Thoracic aorta (tissue), 2 donors: ENCODE data around the gene UPK2. TPM values are rescaled to one million over a fixed set of nuclear protein-coding genes. Genes with fewer than 3 reads are reported as not detected.
"Not testable (repeated sequence)": the region's sequence is repeated elsewhere in the genome, so short reads cannot be mapped to it uniquely, and the experiment has no call there.

Experiments
- ATAC-seq: fragments of 150-250 bp; one replicate; pipeline ENCODE4 v1.8.0; 2017; ENCODE audit warnings: low read depth; ENCODE audit not compliant: insufficient number of reproducible peaks, low FRiP score
- DNase-seq: peaks from one replicate; pipeline ENCODE4 v3.0.0-alpha.2; 2020; ENCODE audit warnings: low spot score
- H3K27ac ChIP-seq, 2 donors: fragments of 200-600 bp; sonication (generic); 1 replicate in 1 of 2; 2 replicates in 1 of 2; pipeline ENCODE4 v1.5.1; 2016; ENCODE audit warnings: mild to moderate bottlenecking in 2 of 2, moderate library complexity in 2 of 2
- H3K27me3 ChIP-seq: fragments of 200-600 bp; sonication (generic); replicated peaks from 2 replicates; pipeline ENCODE4 v1.6.0; 2016; ENCODE audit warnings: mild to moderate bottlenecking; ENCODE audit not compliant: insufficient read depth
- H3K36me3 ChIP-seq: fragments of 200-600 bp; sonication (generic); one replicate; pipeline ENCODE4 v1.5.1; 2016
- H3K4me1 ChIP-seq, 2 donors: fragments of 200-600 bp; sonication (generic); 1 replicate in 1 of 2; 2 replicates in 1 of 2; pipeline versions ENCODE4 v1.5.1 to v1.6.0; 2016; ENCODE audit warnings: low read depth in 2 of 2, mild to moderate bottlenecking in 1 of 2; ENCODE audit not compliant: control insufficient read depth in 1 of 2
- H3K4me3 ChIP-seq: fragments of 200-600 bp; sonication (generic); 2 replicates; pipeline ENCODE4 v1.5.1; 2016; ENCODE audit warnings: mild to moderate bottlenecking
- H3K9me3 ChIP-seq: fragments of 200-600 bp; sonication (generic); 2 replicates; pipeline ENCODE4 v1.5.1; 2016
- total RNA-seq, 2 donors: library from RNA; depleted of rRNA; stranded (reverse); fragments of >200 nt; gene quantifications; one replicate each; pipeline versions ENCODE4 v1.1.0 to v1.2.3, GENCODE V29; 2016
- TF ChIP-seq, protein P1 (sequence below): fragments of 200-600 bp; sonication (generic); IDR thresholded peaks from one replicate; pipeline ENCODE4 v1.5.1; 2019; ENCODE audit warnings: antibody characterized with exemption

Gene UPK2
- total RNA-seq, 2 donors from 2014 or later = not detected

DNA sequence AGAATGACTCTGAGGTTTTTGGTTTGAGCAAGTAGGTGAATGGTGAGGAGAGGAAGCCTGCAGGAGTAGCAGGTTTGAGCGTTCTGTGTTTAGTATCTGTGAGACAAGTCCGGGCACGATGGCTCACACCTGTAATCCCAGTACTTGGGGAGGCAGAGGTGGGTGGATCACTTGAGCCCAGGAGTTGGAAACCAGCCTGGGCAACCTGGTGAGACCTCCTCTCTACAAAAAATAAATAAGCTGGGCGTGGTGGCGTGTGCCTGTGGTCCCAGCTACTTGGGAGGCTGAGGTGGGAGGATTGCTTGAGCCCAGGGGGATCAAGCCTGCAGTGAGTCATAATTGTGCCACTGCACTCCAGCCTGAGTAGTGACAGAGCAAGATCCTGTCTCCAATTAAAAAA lies 32.2 kb downstream of the UPK2 start:
- H3K27me3 ChIP-seq = no peaks in the 10 kb centered on the region
- H3K36me3 ChIP-seq = no peaks in the 10 kb centered on the region
- no peak for DNase-seq
- no peak overlapping the region for H3K27ac ChIP-seq
- H3K4me3 ChIP-seq = no peak overlapping the region
- no peaks in the 10 kb centered on the region for H3K9me3 ChIP-seq
- ATAC-seq = no peak
- no peaks in the 10 kb centered on the region for H3K4me1 ChIP-seq
- TF ChIP-seq, protein P1, sequence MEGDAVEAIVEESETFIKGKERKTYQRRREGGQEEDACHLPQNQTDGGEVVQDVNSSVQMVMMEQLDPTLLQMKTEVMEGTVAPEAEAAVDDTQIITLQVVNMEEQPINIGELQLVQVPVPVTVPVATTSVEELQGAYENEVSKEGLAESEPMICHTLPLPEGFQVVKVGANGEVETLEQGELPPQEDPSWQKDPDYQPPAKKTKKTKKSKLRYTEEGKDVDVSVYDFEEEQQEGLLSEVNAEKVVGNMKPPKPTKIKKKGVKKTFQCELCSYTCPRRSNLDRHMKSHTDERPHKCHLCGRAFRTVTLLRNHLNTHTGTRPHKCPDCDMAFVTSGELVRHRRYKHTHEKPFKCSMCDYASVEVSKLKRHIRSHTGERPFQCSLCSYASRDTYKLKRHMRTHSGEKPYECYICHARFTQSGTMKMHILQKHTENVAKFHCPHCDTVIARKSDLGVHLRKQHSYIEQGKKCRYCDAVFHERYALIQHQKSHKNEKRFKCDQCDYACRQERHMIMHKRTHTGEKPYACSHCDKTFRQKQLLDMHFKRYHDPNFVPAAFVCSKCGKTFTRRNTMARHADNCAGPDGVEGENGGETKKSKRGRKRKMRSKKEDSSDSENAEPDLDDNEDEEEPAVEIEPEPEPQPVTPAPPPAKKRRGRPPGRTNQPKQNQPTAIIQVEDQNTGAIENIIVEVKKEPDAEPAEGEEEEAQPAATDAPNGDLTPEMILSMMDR = no peak

DNA sequence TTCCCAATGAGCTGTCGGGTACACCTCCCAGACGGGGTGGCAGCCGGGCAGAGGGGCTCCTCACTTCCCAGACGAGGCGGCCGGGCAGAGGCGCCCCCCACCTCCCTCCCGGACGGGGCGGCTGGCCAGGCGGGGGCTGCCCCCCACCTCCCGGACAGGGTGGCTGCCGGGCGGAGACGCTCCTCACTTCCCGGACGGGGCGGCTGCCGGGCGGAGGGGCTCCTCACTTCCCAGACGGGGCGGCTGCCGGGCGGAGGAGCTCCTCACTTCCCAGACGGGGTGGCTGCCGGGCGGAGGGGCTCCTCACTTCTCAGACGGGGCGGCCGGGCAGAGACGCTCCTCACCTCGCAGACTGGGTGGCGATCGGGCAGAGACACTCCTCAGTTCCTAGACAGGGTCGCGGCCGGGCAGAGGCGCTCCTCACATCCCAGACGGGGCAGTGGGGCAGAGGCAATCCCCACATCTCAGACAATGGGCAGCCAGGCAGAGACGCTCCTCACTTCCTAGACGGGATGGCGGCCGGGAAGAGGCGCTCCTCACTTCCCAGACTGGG lies 35.5 kb downstream of the UPK2 start:
- not testable (repeated sequence) for H3K36me3 ChIP-seq, H3K27me3 ChIP-seq, H3K4me1 ChIP-seq, H3K4me3 ChIP-seq, ATAC-seq, H3K9me3 ChIP-seq, H3K27ac ChIP-seq, DNase-seq

DNA sequence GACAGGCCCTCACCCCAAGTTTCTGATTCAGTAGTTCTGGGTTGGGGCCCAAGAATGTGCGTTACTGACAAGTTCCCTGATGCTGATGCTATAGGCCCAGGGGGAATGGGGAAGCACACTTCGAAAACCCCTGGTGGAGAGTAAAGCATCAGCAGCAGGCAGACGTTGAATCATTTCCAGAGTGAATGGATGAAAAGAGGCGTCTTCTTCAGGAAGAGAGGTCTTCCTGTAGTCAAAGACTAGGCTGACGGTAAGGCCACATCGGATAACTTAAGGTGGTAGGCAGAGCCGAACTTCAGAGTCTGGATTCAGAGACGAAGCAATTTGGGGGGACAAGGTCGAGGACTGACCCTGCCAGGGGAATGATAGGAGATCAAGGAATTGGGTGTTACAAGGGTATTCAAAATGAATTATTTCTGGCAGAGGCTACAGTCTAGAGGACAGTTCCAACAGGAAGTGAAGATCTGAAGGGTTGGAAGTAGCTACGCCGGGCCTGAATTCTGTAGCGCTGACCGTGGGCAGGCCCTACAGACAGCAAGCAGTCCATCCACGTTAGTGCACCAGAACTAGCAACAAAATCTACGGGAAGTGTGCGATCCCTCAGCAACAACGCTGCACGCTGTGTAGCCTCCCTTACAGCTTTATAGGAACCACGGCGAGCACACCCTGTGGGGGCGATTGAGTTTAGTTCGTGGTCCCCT lies 41.0 kb downstream of the UPK2 start:
- H3K27ac ChIP-seq = peak overlapping the region; percentile 48 to 87
- H3K4me3 ChIP-seq = peak overlapping the region; percentile 92
- DNase-seq (no peak), ATAC-seq (no peak)
- peaks cover 8 to 26% of the 10 kb centered on the region in 2 donors for H3K4me1 ChIP-seq
- H3K27me3 ChIP-seq = no peaks in the 10 kb centered on the region
- no peaks in the 10 kb centered on the region for H3K9me3 ChIP-seq
- TF ChIP-seq, protein P1 = peak; percentile 19
- peaks cover 13% of the 10 kb centered on the region for H3K36me3 ChIP-seq

DNA sequence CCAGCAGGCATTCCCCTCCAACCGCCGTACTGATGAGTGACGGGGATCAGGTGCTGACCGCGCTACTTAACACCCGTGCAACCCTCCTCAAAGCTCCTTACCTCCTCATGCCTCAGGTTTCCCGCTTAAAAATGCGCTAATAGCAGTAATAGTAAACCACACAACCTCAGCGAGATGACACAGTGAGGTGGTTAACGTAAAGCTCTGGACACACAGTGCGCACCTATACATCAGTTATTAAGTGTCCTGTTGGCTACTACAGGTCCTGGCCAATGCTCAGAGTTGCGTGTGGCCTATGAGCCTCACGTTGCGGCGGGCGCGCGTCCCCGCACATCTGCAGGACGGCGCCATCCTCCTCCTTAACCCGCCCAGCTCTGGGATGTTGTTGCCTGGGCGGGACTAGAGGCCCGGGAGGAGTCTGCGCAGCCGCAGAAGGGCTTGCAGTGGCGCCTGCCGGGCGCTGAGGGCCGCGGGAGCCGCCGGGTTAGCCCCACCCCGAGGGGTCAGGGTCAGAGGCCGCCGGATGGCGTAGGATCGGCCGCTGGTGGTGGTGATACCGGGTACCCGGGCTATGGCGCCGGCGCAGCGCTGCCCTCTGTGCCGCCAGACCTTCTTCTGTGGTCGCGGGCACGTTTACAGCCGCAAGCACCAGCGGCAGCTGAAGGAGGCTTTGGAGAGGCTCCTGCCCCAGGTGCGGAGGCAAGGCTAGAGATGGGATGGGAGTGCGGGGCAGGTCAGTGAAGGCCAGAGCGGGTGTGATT lies 41.7 kb downstream of the UPK2 start, which contains the start of gene CENATAC:
Gene CENATAC, plus strand, starts transcription at position 512 of the 761 bp plus-strand sequence. Its CDS starts 60 bp downstream, at position 572.
- Histone ChIP-seq H3K36me3 (peaks cover 15% of the 10 kb centered on the region), H3K27me3 (no peaks in the 10 kb centered on the region), H3K4me1 (peaks cover 8 to 26% of the 10 kb centered on the region in 2 donors), H3K4me3 (peak within 1 kb of the TSS; percentile 92), H3K9me3 (no peaks in the 10 kb centered on the region), H3K27ac (peak within 1 kb of the TSS; percentile 86 to 87)
- ATAC-seq (peak; percentile 78), DNase-seq (peak; percentile 73)
- TF ChIP-seq, protein P1 = no peak

DNA sequence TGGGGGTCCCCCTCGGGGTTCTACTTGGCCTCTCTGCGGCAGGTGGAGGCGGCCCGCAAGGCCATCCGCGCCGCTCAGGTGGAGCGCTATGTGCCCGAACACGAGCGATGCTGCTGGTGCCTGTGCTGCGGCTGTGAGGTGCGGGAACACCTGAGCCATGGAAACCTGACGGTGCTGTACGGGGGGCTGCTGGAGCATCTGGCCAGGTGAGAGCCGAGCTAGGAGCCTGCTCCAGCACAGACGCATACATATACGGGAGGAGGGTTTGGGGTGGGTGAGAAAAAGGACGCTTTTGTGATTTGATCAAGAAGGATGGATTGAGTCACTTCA lies 42.3 kb downstream of the UPK2 start:
- TF ChIP-seq, protein P1 = no peak
- peak overlapping the region; percentile 92 for H3K4me3 ChIP-seq
- no peak for ATAC-seq
- H3K4me1 ChIP-seq = peaks cover 8 to 26% of the 10 kb centered on the region in 2 donors
- DNase-seq = no peak
- no peaks in the 10 kb centered on the region for H3K9me3 ChIP-seq
- no peaks in the 10 kb centered on the region for H3K27me3 ChIP-seq
- H3K27ac ChIP-seq = peak overlapping the region; percentile 86 to 87
- peaks cover 18% of the 10 kb centered on the region for H3K36me3 ChIP-seq
